Islet precursor cell (in vitro differentiated cells): ENCODE data around the gene RAB9A.
A peak's percentile ranks its signal among the peaks of the same experiment; 100 is the strongest.
"Not testable (repeated sequence)": the region's sequence is repeated elsewhere in the genome, so short reads cannot be mapped to it uniquely, and the experiment has no call there.

Source experiments
- DNase-seq: peaks from one replicate; pipeline ENCODE4 v3.0.0-alpha.2; 2018

RAB9A gene

GRCh38 chrX:13688958-13689740 is at the start of gene RAB9A:
Gene RAB9A (plus strand): TSS chrX:13689128. CDS start chrX:13708747, 19,619 bp downstream.
- peak; percentile 90 for DNase-seq

GRCh38 chrX:13641684-13642083 is 47.2 kb upstream of the RAB9A start:
- not testable (repeated sequence) for DNase-seq

- DNase-seq = no peak
These were observed 43.3 kb upstream of the RAB9A start for GRCh38 chrX:13645464-13646153.

GRCh38 chrX:13646154-13646549 is 42.8 kb upstream of the RAB9A start:
- DNase-seq = peak; percentile 77

- no peak for DNase-seq
These were observed 41.2 kb upstream of the RAB9A start for GRCh38 chrX:13647709-13648212.

- not testable (repeated sequence) for DNase-seq
These were observed 40.6 kb upstream of the RAB9A start for GRCh38 chrX:13648336-13648735.

- DNase-seq = no peak
These were observed 39.1 kb upstream of the RAB9A start for GRCh38 chrX:13649838-13650237.

GRCh38 chrX:13650318-13650717 is 38.6 kb upstream of the RAB9A start:
- DNase-seq = no peak

- DNase-seq = no peak
These were observed 37.8 kb upstream of the RAB9A start for GRCh38 chrX:13651150-13651549.

GRCh38 chrX:13652287-13652793 is 36.6 kb upstream of the RAB9A start:
- no peak for DNase-seq

- peak; percentile 98 for DNase-seq
These were observed 35.9 kb upstream of the RAB9A start, which contains the start of gene TCEANC for GRCh38 chrX:13652850-13653693. Gene TCEANC (plus strand): TSS chrX:13653141. CDS start chrX:13662509, 9,368 bp downstream.

- no peak for DNase-seq
These were observed 34.8 kb upstream of the RAB9A start for GRCh38 chrX:13654116-13654515.

- no peak for DNase-seq
These were observed 33.3 kb upstream of the RAB9A start for GRCh38 chrX:13655674-13656073.

GRCh38 chrX:13658602-13659001 is 30.3 kb upstream of the RAB9A start:
- DNase-seq = no peak

- no peak for DNase-seq
These were observed 29.9 kb upstream of the RAB9A start for GRCh38 chrX:13659063-13659462.

- DNase-seq = no peak
These were observed 27.1 kb upstream of the RAB9A start for GRCh38 chrX:13661735-13662288.

- DNase-seq = no peak
These were observed 26.6 kb upstream of the RAB9A start for GRCh38 chrX:13662355-13662791.

- DNase-seq = no peak
These were observed 24.9 kb upstream of the RAB9A start for GRCh38 chrX:13664020-13664419.

GRCh38 chrX:13666836-13667235 is 22.1 kb upstream of the RAB9A start:
- DNase-seq = no peak

- no peak for DNase-seq
These were observed 21.0 kb upstream of the RAB9A start for GRCh38 chrX:13667919-13668318.

- DNase-seq = peak; percentile 87
These were observed 19.6 kb upstream of the RAB9A start for GRCh38 chrX:13669246-13669737.

- not testable (repeated sequence) for DNase-seq
These were observed 19.2 kb upstream of the RAB9A start for GRCh38 chrX:13669755-13670154.
